GM08714 (cell line): Measurements from ENCODE around the gene MYEF2.

Experiments used
- H3K4me3 ChIP-seq: fragments of 200-500 bp; sonication (Bioruptor generic); 2 replicates; pipeline ENCODE4 v1.5.1; 2014; ENCODE audit warnings: mild to moderate bottlenecking, low read length, inconsistent platforms
- ZNF274 ChIP-seq: IDR thresholded peaks from 2 replicates; pipeline ENCODE4 v1.6.1; 2012; ENCODE audit warnings: mild to moderate bottlenecking, low read depth, low read length

MYEF2 gene

DNA sequence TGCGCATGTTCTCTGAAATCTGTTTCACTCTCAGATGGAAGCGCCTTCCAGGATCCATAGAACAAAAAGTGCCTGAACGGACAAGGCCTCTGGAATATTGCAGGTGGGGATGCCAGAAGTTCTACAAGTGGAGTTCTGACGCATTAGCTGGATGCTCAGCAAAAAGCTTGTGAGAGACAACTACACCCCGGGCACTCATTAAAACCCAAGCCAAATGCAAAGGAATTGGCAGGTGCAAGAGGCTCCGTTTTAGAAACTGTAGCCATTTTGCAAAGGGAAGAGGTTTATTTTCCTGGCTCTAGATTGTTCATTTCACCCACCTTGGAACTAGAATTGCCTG lies 92.5 kb downstream of the MYEF2 start:
- no peak overlapping the region for H3K4me3 ChIP-seq
- no peak for TF ChIP-seq ZNF274

DNA sequence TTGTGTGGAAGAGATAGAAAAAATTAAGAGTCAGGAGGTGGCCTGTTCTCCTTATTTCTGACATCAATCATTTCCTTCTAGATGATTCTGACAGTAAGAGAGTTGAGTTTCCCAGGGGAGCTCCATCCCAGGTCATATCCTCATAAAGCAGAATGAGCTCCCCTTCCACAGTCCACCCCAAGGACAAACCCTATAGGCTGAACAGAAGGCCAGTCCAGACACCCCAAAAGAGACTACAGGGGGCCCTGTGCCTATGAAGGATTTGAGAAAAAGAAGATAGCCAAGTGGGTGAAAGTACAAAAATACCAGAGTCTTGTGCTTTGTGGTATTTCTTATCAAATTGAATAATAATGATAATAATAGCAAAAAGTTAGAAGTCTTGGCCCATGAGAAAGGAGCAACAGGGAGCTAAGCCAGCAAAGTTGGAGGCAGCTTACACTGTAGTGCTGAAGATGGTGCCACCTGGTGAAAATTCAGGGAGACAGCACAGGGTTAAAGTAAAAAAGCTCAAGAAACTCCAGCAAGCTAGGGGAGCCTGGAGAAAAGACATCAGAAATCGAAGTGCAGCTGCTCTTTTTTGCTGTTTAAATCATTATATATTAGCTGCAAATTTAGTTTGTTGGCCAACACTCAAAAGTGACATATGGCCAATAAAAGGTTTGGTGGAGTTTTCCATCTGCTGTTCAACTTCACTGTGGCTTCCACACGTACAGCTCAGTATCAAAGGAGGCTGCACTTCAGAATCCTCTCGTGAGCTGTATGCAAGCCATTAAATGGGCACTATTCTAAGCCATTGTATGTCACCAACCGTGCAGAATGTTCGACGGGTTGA lies 93.1 kb downstream of the MYEF2 start:
- no peak for TF ChIP-seq ZNF274
- H3K4me3 ChIP-seq = no peak overlapping the region
